GM23338 (cell line): Measurements from ENCODE around the gene CEPT1.

ENCODE experiments used
- CREB1 ChIP-seq: fragments of 250-450 bp; sonication (Bioruptor Pico); IDR thresholded peaks from 2 replicates; pipeline ENCODE4 v1.5.0; 2020; ENCODE audit warnings: low read depth, mild to moderate bottlenecking, moderate library complexity
- EZH2 ChIP-seq: fragments of 200-600 bp; sonication (generic); IDR thresholded peaks from one replicate; pipeline ENCODE4 v1.8.0; 2017; ENCODE audit warnings: antibody characterized with exemption, mild to moderate bottlenecking, low read depth; ENCODE audit not compliant: unreplicated experiment
- EZH2phosphoT487 ChIP-seq: fragments of 200-600 bp; sonication (generic); IDR thresholded peaks from one replicate; pipeline ENCODE4 v1.8.1; 2018; ENCODE audit warnings: antibody characterized with exemption; ENCODE audit not compliant: unreplicated experiment
- JUNB ChIP-seq: IDR thresholded peaks from one replicate; pipeline ENCODE4 v1.6.1; 2016; ENCODE audit warnings: antibody characterized with exemption; ENCODE audit not compliant: unreplicated experiment
- POLR2AphosphoS5 ChIP-seq: IDR thresholded peaks from 2 replicates; pipeline ENCODE4 v1.6.1; 2016; ENCODE audit warnings: antibody characterized with exemption, low read depth
- ZNF114 ChIP-seq: fragments of 250-450 bp; sonication (Bioruptor Pico); IDR thresholded peaks from 2 replicates; pipeline ENCODE4 v1.5.0; 2020; ENCODE audit warnings: mild to moderate bottlenecking, moderate library complexity
- TF ChIP-seq, protein P1 (sequence below): IDR thresholded peaks from one replicate; pipeline ENCODE4 v1.6.1; 2018; ENCODE audit warnings: antibody characterized with exemption; ENCODE audit not compliant: unreplicated experiment
- TF ChIP-seq, protein P2 (sequence below), 2 experiments: fragments of 200-600 bp in 1 of 2; sonication (generic) in 1 of 2; conservative IDR thresholded peaks; 2 replicates each; pipeline versions ENCODE4 v1.5.1 to v1.6.1; 2016 to 2017; ENCODE audit warnings: antibody characterized with exemption in 2 of 2, low read depth in 2 of 2, mild to moderate bottlenecking in 2 of 2, moderate library complexity in 1 of 2
- TF ChIP-seq, protein P3 (sequence below): IDR thresholded peaks from 2 replicates; pipeline ENCODE4 v1.6.1; 2016; ENCODE audit warnings: antibody characterized with exemption

DNA sequence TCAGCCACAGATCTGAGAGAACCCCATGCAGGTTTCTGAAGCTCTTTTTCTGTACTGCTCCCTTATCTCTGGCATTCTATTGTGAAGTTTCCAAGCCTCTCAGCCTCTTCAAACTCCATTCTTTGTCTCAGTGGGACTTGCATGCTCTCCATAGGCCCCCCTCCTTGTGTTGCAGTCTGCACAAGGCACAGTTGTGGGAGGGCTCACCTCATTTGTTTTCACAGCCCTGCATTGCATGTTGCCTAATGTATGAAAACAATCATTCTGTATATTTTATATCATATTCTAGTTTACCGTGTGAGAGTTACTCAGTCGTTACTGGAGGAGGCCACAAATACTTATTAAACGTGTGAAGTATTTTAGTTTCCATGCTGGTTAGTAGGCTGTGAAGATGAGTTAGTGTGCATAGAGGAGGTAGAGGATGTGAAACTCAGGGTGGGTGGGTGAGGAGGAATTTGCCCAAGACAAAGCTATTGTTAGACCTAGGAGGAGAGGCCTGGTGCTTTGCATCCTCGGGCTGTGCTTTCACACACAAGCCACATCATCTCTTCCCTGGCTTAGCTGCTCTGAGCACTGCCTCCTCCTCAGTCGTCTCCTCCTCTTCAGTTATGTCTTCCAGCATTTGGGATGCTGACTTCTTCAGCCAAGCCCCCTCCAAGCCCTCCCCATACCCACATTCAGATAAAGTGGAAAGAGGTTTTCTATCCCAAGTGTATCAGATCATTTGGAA, 79.7 kb downstream of the CEPT1 start:
- TF ChIP-seq, protein P1, sequence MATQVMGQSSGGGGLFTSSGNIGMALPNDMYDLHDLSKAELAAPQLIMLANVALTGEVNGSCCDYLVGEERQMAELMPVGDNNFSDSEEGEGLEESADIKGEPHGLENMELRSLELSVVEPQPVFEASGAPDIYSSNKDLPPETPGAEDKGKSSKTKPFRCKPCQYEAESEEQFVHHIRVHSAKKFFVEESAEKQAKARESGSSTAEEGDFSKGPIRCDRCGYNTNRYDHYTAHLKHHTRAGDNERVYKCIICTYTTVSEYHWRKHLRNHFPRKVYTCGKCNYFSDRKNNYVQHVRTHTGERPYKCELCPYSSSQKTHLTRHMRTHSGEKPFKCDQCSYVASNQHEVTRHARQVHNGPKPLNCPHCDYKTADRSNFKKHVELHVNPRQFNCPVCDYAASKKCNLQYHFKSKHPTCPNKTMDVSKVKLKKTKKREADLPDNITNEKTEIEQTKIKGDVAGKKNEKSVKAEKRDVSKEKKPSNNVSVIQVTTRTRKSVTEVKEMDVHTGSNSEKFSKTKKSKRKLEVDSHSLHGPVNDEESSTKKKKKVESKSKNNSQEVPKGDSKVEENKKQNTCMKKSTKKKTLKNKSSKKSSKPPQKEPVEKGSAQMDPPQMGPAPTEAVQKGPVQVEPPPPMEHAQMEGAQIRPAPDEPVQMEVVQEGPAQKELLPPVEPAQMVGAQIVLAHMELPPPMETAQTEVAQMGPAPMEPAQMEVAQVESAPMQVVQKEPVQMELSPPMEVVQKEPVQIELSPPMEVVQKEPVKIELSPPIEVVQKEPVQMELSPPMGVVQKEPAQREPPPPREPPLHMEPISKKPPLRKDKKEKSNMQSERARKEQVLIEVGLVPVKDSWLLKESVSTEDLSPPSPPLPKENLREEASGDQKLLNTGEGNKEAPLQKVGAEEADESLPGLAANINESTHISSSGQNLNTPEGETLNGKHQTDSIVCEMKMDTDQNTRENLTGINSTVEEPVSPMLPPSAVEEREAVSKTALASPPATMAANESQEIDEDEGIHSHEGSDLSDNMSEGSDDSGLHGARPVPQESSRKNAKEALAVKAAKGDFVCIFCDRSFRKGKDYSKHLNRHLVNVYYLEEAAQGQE, result no peak
- TF ChIP-seq EZH2phosphoT487 (no peak), ZNF114 (CRISPR knock-in tag) (no peak), EZH2 (no peak), POLR2AphosphoS5 (no peak), CREB1 (CRISPR knock-in tag) (no peak), JUNB (no peak)
- TF ChIP-seq, protein P2, sequence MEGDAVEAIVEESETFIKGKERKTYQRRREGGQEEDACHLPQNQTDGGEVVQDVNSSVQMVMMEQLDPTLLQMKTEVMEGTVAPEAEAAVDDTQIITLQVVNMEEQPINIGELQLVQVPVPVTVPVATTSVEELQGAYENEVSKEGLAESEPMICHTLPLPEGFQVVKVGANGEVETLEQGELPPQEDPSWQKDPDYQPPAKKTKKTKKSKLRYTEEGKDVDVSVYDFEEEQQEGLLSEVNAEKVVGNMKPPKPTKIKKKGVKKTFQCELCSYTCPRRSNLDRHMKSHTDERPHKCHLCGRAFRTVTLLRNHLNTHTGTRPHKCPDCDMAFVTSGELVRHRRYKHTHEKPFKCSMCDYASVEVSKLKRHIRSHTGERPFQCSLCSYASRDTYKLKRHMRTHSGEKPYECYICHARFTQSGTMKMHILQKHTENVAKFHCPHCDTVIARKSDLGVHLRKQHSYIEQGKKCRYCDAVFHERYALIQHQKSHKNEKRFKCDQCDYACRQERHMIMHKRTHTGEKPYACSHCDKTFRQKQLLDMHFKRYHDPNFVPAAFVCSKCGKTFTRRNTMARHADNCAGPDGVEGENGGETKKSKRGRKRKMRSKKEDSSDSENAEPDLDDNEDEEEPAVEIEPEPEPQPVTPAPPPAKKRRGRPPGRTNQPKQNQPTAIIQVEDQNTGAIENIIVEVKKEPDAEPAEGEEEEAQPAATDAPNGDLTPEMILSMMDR (conservative IDR thresholded peaks at IDR 0.05; ENCODE audit: low read depth in 2 of 2), result no peak
- TF ChIP-seq, protein P3, sequence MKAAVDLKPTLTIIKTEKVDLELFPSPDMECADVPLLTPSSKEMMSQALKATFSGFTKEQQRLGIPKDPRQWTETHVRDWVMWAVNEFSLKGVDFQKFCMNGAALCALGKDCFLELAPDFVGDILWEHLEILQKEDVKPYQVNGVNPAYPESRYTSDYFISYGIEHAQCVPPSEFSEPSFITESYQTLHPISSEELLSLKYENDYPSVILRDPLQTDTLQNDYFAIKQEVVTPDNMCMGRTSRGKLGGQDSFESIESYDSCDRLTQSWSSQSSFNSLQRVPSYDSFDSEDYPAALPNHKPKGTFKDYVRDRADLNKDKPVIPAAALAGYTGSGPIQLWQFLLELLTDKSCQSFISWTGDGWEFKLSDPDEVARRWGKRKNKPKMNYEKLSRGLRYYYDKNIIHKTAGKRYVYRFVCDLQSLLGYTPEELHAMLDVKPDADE, result no peak
